GM18508 (cell line): ENCODE measurements around the gene TBL1X.
A peak's percentile ranks its signal among the peaks of the same experiment; 100 is the strongest.

Source experiments
- ATAC-seq: cut with Tn5 transposase; IDR thresholded peaks from one replicate; pipeline ENCODE4 v1.9.1; 2021; ENCODE audit warnings: moderate number of reproducible peaks; ENCODE audit not compliant: insufficient read depth, unreplicated experiment

TBL1X gene

DNA sequence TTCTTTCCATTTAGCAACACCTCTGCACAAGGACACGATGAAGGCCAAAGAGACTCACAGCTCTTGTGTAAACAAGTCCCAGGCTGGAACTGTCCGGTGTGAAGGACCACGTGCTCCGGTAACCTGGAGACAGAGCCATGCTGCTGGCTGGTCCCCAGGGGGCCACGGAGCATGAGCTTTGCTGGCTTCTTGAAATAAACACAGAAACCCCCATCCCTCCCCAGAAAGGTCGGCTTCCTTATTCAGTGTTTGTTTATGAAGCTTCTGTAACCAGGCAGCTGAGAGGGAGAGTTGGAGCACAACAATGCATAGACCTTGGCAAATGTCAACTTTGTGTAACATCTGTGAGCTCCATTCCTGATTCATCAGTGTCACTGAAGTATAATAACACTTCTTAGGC, 191.4 kb downstream of the TBL1X start:
- no peak for ATAC-seq

DNA sequence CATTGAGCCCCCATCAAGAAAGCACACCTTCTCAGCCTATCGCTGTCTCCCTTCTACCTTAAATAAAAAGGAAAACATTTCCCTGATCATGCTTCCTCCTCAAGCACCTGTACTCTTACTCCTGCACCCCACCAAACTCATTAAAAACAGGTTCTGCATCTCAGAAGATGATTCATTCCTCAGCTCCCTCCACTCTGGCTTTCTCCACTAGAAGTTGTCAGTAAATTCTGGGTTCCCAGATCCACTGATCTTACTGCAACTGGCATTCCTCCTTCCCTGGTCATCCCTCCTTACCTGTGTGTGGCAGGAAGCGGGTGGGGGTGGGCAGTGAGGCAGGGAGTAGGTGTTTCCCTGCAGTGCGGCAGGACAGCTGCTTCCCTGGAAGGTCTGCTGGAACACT, 192.0 kb downstream of the TBL1X start:
- no peak for ATAC-seq

GRCh38 chrX:9657590-9658256, 192.9 kb downstream of the TBL1X start:
- no peak for ATAC-seq

GRCh38 chrX:9658409-9658808, 193.6 kb downstream of the TBL1X start:
- no peak for ATAC-seq

DNA sequence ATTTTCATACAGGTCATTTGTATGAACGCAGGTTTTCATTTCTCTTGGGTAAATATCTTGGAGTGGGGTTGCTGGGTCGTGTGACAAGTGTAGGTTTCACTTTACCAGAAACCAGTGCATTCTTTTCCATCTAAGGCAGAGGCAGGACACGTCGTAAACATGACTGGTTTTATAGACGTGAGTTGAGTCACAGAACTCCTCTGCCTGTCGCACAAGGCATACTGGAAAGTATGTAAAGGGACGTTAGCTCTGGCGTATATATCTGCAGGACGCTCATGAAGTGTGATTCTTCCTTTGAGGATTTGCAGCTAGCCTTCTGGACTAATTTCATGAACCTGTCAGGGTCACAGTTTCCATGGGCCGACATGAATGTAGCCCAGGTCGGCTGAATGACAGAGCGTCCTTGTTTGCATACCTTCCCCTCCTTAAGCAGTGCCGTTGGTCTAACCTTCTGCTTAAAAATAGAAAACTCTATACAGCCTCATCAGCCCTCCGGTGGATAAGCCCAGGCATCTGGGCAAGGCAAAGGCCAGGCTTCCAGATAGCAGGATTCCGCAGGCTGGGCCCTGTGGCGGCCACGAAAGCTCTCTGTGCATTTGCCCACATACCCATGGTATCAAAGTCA, 194.8 kb downstream of the TBL1X start:
- no peak for ATAC-seq

GRCh38 chrX:9662148-9662547, 197.3 kb downstream of the TBL1X start:
- no peak for ATAC-seq

GRCh38 chrX:9663216-9663615, 198.4 kb downstream of the TBL1X start:
- ATAC-seq, result no peak

GRCh38 chrX:9664224-9664623, 199.4 kb downstream of the TBL1X start:
- ATAC-seq, result no peak

- no peak for ATAC-seq
These were observed 200.3 kb downstream of the TBL1X start for GRCh38 chrX:9665113-9665512.

DNA sequence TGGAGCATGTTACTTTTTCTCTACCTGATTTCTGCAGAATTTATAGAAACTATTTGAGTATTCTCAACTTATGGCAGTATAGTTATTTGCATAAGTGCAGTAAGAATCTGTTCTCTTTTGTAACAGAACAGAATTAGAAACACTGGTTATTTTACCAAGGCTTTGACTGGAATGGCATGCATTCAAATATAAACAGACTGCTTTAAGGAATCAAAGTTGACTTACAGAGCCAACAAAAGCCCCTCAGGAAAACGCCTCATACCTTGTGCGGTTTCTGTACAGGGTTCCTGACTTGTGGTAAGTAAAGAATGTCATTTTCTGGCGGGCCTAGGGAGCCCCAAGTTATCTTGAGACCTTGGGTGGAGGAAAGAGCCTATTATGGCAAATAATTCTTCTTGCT, 203.7 kb downstream of the TBL1X start:
- ATAC-seq, result no peak

DNA sequence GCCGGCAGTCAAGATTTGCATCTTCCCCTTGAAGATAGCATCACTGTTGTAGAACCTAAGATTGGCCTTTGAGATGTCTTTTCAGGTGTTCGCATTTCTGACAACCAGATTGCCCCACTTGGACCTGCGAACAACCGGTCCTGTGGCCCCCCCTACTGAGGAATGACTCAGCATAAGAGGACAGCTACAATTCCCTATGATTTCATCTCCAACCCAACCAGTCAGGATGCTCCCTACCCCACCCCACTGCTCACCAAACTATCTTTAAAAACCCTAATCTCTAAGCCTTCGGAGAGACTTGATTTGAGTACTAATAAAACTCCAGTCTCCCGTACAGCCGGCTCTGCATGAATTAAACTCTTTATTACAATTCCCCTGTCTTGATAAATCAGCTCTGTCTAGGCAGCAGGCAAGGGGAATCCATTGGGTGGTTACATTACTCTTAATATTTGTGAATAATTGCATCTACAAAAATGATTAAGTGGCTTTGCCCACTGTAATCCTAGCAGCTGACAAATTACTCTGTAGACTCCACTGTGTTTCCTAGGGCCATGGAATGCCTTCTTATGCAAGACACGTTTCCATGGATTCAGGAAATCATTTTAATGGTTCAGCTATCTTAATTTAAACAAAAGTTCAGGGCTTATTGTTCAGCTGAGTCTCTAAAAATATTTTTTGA, 205.4 kb downstream of the TBL1X start:
- ATAC-seq, result no peak

GRCh38 chrX:9671998-9672397, 207.1 kb downstream of the TBL1X start:
- no peak for ATAC-seq

GRCh38 chrX:9676306-9676705, 211.4 kb downstream of the TBL1X start:
- ATAC-seq, result no peak

DNA sequence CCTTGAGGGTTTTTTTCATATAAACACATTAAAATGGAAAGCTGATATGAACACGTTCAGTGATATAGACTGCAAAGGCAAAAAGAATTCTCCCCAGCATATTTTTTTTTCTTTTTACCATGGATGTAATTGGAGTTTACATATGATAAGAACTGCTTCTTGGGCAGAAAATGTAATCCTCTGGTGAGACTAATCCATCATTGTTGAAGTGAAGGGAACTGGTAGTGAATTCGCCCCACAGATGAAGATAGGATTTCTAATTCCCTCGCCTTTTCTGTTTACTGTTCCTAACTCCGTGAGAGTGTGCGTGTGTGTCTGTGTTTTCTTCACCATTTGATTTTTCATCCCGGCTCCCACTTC, 211.9 kb downstream of the TBL1X start:
- no peak for ATAC-seq

DNA sequence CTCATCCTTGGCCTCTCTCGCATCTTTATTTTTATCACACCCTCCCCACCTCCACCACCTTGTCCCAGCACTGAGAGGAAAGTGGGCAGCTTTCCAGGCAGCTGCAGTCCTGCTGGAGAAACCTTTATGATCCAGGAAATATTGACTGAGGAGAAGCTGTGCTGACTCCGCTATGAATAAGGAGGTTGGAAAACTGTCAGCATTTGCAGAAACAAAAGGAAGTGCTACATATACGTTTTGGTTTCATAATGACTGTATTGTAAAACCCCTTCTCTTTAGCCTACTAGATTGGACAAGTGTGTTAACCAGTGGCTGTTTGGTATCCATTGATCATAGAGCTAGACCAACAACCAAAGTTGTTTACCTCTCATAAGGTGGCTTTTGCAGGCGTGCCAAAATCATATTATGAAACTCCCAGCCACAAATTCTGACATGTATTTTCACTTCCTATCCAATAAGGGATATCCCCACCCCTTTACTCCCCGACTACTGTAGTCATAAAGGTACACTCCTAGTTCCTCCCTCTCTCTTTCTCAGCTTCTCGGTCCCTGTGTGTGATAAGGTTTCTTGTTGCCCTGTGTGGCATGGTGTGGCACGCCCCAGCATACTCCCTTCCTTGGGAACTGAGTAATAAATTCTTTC, 212.4 kb downstream of the TBL1X start:
- ATAC-seq, result peak; percentile 98

GRCh38 chrX:9678215-9678965, 213.5 kb downstream of the TBL1X start:
- ATAC-seq, result no peak

DNA sequence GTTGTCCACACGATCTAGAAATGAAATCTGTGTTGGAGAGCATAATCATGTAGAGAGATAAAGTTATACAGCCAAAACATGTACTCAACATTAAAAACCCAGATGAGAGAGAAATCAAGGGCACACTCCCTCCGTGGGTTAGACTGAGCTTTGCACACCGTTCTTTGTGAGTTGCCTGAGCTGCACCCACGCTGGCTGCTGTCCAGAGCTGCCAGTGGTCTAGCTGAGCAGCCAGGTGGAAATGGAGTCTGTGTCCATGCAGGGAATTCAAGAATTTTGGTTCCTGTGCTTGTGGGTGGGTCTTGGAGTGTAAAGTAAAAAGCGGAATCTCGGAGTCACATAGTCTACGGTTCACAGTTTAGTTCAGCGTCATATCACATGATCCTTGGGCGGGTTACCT, 216.2 kb downstream of the TBL1X start:
- no peak for ATAC-seq

GRCh38 chrX:9681422-9681821, 216.6 kb downstream of the TBL1X start:
- no peak for ATAC-seq

- ATAC-seq, result no peak
These were observed 217.6 kb downstream of the TBL1X start for GRCh38 chrX:9682456-9682855.

- no peak for ATAC-seq
These were observed 218.0 kb downstream of the TBL1X start for GRCh38 chrX:9682861-9683260.

GRCh38 chrX:9683350-9683749, 218.5 kb downstream of the TBL1X start:
- ATAC-seq, result no peak
